ENCODE data around the gene AFF3.

The AFF3 gene

DNA sequence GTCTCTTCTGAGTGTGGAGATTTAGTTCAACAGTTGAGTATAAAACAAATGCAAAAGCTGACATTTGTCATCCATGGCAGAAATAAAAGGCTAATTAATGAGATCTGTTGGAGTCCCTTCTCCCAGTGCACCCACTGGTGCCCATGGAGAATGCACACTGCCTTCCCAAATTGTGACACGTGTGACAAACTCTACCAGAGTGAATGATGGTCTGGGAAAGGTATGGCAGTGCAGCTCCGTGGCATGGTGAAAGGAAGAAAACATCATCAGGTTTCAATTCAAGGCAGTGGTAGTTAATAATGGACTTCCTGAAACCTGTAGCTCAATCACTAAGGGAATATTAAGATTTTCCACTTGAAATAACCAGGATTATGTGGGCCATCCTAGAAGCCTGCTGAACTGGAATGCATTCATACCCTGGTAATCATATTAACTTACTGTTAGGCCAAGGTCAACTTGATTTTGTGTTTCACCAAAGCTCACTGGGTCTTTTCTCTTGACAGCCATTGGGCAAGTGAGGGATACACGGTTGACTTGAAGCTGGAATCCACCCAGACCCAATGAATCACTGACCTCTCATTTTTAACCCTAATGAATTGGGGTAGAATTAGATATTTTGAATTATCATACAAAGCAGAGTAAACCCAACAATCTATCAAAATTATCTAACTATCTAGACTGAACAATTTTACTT is 167.6 kb downstream of the AFF3 start:
- Histone ChIP-seq H3K27ac (ENCODE audit: poor library complexity, severe bottlenecking) (peak overlapping the region; percentile 12), H3K36me3 (ENCODE audit: low read depth) (no peaks in the 10 kb centered on the region), H3K4me3 (ENCODE audit: severe bottlenecking) (no peak overlapping the region), H3K4me1 (ENCODE audit: insufficient read depth, poor library complexity, severe bottlenecking) (peaks cover 31% of the 10 kb centered on the region), H3K9me3 (ENCODE audit: severe bottlenecking) (no peaks in the 10 kb centered on the region), H3K27me3 (ENCODE audit: insufficient read depth, poor library complexity, severe bottlenecking) (no peaks in the 10 kb centered on the region)
- TF ChIP-seq, protein P1, sequence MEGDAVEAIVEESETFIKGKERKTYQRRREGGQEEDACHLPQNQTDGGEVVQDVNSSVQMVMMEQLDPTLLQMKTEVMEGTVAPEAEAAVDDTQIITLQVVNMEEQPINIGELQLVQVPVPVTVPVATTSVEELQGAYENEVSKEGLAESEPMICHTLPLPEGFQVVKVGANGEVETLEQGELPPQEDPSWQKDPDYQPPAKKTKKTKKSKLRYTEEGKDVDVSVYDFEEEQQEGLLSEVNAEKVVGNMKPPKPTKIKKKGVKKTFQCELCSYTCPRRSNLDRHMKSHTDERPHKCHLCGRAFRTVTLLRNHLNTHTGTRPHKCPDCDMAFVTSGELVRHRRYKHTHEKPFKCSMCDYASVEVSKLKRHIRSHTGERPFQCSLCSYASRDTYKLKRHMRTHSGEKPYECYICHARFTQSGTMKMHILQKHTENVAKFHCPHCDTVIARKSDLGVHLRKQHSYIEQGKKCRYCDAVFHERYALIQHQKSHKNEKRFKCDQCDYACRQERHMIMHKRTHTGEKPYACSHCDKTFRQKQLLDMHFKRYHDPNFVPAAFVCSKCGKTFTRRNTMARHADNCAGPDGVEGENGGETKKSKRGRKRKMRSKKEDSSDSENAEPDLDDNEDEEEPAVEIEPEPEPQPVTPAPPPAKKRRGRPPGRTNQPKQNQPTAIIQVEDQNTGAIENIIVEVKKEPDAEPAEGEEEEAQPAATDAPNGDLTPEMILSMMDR (IDR thresholded peaks at IDR 0.05; ENCODE audit: poor library complexity, severe bottlenecking) = no peak
- DNase-seq (ENCODE audit: low spot score) = no peak
- ATAC-seq (ENCODE audit: low read depth) = peak; percentile 15

- H3K4me1 ChIP-seq (ENCODE audit: insufficient read depth, poor library complexity, severe bottlenecking) = peaks cover 31% of the 10 kb centered on the region
- no peaks in the 10 kb centered on the region for H3K36me3 ChIP-seq (ENCODE audit: low read depth)
- no peaks in the 10 kb centered on the region for H3K9me3 ChIP-seq (ENCODE audit: severe bottlenecking)
- no peak overlapping the region for H3K27ac ChIP-seq (ENCODE audit: poor library complexity, severe bottlenecking)
- no peak overlapping the region for H3K4me3 ChIP-seq (ENCODE audit: severe bottlenecking)
- ATAC-seq (ENCODE audit: low read depth) (peak; percentile 32; the same call in 1 of the 3 replicates), DNase-seq (ENCODE audit: low spot score) (no peak)
- H3K27me3 ChIP-seq (ENCODE audit: insufficient read depth, poor library complexity, severe bottlenecking) = no peaks in the 10 kb centered on the region
- TF ChIP-seq, protein P1 (IDR thresholded peaks at IDR 0.05; ENCODE audit: poor library complexity, severe bottlenecking) = no peak
Measured at GRCh38 chr2:99974275-99974674, 168.1 kb downstream of the AFF3 start.

DNA sequence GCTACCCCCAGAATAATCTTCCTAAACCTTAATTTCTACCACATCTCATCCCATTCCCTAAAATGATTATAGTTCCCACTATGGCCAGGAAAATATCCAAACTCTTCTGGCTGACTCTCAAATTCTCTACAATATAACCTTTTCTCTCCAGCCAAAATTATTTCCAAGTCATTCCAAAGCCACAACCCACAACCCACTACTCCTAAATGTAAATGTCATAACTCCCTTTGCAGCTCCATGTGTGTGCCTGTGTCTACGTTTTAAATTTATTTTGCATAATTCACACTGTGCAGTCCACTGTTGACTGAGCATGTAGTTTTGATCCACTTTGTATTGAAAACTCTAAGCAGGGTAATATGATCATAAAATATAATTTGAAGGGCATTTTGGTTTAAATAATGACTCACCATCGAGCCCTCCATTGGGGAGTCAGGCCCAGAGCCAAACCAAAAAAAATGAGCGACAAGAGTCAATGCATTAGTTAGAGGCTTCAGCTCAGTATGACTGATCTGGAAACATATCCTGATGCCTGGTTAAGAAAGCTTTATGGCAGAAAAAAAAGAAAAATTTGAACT is 171.0 kb downstream of the AFF3 start:
- ATAC-seq (ENCODE audit: low read depth) (no peak), DNase-seq (ENCODE audit: low spot score) (no peak)
- no peaks in the 10 kb centered on the region for H3K36me3 ChIP-seq (ENCODE audit: low read depth)
- no peaks in the 10 kb centered on the region for H3K9me3 ChIP-seq (ENCODE audit: severe bottlenecking)
- no peak overlapping the region for H3K27ac ChIP-seq (ENCODE audit: poor library complexity, severe bottlenecking)
- H3K4me1 ChIP-seq (ENCODE audit: insufficient read depth, poor library complexity, severe bottlenecking) = peaks cover 20% of the 10 kb centered on the region
- no peak overlapping the region for H3K4me3 ChIP-seq (ENCODE audit: severe bottlenecking)
- H3K27me3 ChIP-seq (ENCODE audit: insufficient read depth, poor library complexity, severe bottlenecking) = no peaks in the 10 kb centered on the region
- TF ChIP-seq, protein P1 (IDR thresholded peaks at IDR 0.05; ENCODE audit: poor library complexity, severe bottlenecking) = no peak

- H3K27me3 ChIP-seq (ENCODE audit: insufficient read depth, poor library complexity, severe bottlenecking) = peaks cover 3% of the 10 kb centered on the region
- TF ChIP-seq, protein P1 (IDR thresholded peaks at IDR 0.05; ENCODE audit: poor library complexity, severe bottlenecking) = no peak
- H3K9me3 ChIP-seq (ENCODE audit: severe bottlenecking) = no peaks in the 10 kb centered on the region
- no peak overlapping the region for H3K4me3 ChIP-seq (ENCODE audit: severe bottlenecking)
- ATAC-seq (ENCODE audit: low read depth) (no peak; the same call in 2 of the 3 replicates), DNase-seq (ENCODE audit: low spot score) (no peak)
- no peak overlapping the region for H3K27ac ChIP-seq (ENCODE audit: poor library complexity, severe bottlenecking)
- no peaks in the 10 kb centered on the region for H3K36me3 ChIP-seq (ENCODE audit: low read depth)
- peaks cover 16% of the 10 kb centered on the region for H3K4me1 ChIP-seq (ENCODE audit: insufficient read depth, poor library complexity, severe bottlenecking)
Measured at GRCh38 chr2:99970292-99970868, 172.0 kb downstream of the AFF3 start.

All from RWPE2 (cell line).